Neural cell (in vitro differentiated cells): ENCODE measurements around the gene STT3B.

Experiments used
- CTCF ChIP-seq: fragments of 450-650 bp; IDR thresholded peaks from 2 replicates; pipeline ENCODE4 v1.5.1; 2014; ENCODE audit warnings: antibody characterized with exemption, mild to moderate bottlenecking, moderate library complexity; ENCODE audit not compliant: poor library complexity, severe bottlenecking
- TAF1 ChIP-seq: IDR thresholded peaks from 2 replicates; pipeline ENCODE4 v1.6.1; 2012; ENCODE audit warnings: low read depth

- no peak for TF ChIP-seq TAF1
- TF ChIP-seq CTCF: no peak
Measured at GRCh38 chr3:31568649-31569048, 35.9 kb downstream of the STT3B start.
